Right lobe of liver (tissue), 4 donors: ENCODE data around the gene PCP4L1.
A peak's percentile ranks its signal among the peaks of the same experiment; 100 is the strongest.

Source experiments
- CTCF ChIP-seq, 4 donors: fragments of 200-600 bp in 3 of 4; fragments of 450-650 bp in 1 of 4; IDR thresholded peaks; one replicate each; pipeline versions ENCODE4 v1.5.1 to v1.8.0; 2016 to 2022; ENCODE audit warnings: antibody characterized with exemption in 4 of 4, mild to moderate bottlenecking in 2 of 4
- POLR2A ChIP-seq: fragments of 450-650 bp; IDR thresholded peaks from one replicate; pipeline ENCODE4 v1.6.1; 2017; ENCODE audit warnings: antibody characterized with exemption, mild to moderate bottlenecking
- donor health status: DM: no; HTN: no; CAD: no.
- donor health status: DM: no; HTN: no; CAD: no.
- donor health status: DM: no; HTN: yes; CAD: no.

GRCh38 chr1:161209790-161210409 lies 48.6 kb upstream of the PCP4L1 start:
- TF ChIP-seq CTCF (IDR thresholded peaks at IDR 0.05) (peak; percentile 89 to 97 (median 96)), POLR2A (no peak)
